ENCODE data around the gene ZNF774.

DNA sequence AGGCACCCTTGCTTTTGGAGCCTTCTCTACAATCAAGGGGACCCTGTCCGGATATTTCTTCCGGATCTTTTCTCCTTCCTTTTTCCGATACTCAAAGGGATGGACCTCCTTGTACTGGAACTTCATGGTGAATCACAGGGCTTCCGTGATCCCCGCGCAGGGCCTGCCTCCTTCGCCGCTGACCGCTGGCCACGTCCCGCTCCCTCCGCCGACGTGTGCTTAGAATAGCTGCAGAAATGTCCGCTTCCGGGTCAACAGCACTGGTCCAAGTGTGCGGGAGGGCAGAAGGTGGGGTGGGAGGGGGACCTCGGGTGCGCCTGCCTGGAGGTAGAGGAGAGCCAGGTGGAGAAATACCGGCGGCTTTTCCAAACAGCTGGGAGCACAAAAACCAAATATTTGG, 3.0 kb upstream of the ZNF774 start:
- TF ChIP-seq, protein P1, sequence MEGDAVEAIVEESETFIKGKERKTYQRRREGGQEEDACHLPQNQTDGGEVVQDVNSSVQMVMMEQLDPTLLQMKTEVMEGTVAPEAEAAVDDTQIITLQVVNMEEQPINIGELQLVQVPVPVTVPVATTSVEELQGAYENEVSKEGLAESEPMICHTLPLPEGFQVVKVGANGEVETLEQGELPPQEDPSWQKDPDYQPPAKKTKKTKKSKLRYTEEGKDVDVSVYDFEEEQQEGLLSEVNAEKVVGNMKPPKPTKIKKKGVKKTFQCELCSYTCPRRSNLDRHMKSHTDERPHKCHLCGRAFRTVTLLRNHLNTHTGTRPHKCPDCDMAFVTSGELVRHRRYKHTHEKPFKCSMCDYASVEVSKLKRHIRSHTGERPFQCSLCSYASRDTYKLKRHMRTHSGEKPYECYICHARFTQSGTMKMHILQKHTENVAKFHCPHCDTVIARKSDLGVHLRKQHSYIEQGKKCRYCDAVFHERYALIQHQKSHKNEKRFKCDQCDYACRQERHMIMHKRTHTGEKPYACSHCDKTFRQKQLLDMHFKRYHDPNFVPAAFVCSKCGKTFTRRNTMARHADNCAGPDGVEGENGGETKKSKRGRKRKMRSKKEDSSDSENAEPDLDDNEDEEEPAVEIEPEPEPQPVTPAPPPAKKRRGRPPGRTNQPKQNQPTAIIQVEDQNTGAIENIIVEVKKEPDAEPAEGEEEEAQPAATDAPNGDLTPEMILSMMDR (IDR thresholded peaks at IDR 0.05): no peak
- TF ChIP-seq POLR2A (IDR thresholded peaks at IDR 0.05) (no peak), POLR2AphosphoS5 (IDR thresholded peaks at IDR 0.05) (no peak)
